GF-D8 (cell line): Measurements from ENCODE around the gene TRIM67.

ENCODE experiments used
- DNase-seq: peaks from one replicate; lab custom pipeline; 2025; lab: John Stamatoyannopoulos, UW

The TRIM67 gene

DNA sequence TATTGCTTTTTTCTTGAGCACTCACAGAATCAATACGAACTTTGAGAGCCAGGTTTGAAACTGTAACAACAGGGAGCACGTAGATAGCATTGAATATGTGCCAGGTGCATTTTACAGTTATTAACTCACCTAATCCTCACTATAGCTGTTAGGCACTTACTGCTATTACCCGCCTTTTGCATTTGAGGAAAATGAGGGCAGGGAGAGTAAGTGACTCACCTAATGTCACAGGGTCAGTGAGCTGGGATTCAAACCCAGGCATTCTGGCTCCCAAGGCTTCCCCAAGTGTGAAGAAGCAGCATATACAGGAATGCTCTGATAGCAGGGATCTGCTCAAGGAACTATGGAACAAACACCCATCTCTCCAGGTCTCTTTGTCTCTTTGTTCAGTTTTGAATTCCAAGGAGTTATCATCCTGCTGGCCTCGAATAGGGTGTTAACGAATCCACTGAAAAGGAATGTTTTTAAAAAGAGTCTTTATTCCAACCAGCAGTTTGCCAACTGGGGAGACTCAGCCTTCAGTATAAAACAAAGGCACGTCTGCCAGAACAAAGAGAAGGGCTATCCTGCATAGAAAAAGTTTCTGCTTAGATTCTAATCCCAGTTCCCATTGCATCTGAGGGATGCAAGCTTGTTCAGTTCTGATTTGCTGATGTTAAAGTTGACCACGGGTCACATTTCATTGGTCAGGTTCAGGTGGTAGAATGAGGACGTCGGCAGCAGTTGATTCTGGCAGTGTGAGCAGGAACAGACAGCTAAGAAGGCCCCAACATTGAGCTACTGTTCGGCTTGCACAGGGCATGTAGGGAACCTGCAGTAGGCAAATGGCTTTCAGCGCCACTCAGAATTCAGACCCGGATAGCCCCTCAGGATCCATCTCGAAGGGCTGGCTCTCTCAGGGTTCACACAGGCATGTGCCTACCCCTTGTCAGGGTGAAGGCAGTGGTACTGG lies 22.1 kb downstream of the TRIM67 start:
- DNase-seq = no peak

DNA sequence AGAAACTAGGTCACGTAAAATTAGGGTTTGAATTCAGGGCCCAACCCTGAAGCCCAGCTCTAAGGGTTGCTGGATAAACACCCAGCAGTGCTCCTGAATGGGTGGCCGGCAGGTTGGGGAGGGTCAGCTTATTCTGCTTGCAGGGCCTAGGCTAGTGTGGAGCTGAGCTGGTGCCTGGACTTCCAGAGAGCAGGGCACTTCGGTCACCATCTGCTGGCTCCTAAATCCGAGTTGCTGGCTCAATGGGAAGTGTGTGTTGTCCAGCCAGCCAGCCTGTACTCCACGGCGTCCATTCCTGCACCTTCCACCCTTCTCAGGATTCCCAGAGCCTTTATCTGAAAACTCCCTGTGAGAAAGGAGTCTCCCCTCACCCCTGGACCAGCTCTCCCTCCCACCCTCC lies 23.0 kb downstream of the TRIM67 start:
- DNase-seq = no peak

DNA sequence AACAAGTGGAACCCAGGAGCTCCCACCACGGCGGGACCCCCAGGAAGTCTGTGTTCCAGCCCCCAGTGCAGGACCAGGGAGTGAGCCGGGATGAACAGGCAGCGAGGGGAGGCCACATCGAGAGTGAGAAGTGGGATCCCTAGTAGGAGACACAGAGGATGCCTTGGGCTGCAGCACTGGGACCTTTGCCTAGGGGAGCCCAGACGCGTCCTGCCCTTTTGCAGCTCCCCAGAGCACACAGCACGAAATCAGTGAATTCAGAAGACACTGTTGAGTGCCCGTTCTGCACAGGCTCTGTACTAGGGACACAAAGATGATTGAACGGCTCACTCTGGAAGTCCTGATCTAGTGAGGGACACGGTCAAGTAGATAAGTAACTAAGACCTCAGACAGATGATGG lies 23.5 kb downstream of the TRIM67 start:
- DNase-seq = no peak

DNA sequence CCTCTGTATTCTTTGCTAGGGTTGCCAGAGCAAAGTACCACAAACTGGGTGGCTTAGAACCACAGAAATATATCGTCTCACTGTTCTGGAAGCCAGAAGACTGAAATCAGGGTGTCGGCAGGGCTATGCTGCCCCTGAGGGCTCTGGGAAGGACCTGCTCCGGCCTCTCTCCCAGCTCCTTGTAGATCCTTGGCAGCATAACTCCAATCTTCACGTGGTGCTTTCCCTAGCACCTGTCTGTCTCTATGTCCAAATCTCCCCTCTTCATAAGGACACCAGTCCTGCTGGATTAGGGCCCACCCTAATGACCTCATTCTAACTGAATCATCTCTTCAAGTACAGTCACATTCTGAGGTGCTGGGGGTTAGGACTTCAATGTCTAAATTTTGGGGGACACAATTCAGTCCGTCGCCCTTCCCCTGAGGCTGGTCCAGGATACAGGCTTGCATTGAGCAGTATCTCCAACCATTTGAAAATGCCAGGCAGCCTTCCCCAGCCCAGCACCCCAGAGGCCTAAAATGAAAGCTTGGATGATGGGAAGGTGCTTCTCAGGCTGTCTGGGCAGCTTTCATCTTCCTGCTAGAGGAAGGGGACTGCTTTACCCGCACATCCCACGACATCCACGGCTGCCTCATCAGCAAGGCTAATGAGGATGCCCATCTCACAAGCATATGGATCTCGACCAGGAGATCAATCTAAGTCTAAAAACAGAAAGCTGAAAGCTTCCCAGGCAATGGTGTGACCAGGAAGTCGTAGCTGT lies 24.7 kb downstream of the TRIM67 start:
- no peak for DNase-seq

DNA sequence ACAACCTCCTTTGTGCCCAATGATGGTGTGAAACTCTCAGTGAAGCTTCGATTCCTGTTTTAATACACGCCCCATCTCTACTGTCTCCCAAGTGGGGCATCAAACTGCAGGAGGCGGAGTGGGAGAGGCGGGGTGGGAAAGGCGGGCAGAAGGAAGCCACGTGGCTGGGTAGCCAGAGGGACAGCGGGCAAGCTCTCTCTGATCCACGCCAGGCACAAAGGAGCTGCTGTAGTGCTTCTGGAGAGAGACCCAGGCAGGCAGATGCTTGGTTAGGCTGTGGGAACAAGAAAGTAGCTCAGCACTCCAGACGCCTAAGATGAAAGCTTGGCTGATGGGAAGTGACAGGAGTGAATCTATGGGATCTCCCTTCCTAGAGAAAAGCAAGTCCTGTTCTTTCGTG lies 25.7 kb downstream of the TRIM67 start:
- no peak for DNase-seq

DNA sequence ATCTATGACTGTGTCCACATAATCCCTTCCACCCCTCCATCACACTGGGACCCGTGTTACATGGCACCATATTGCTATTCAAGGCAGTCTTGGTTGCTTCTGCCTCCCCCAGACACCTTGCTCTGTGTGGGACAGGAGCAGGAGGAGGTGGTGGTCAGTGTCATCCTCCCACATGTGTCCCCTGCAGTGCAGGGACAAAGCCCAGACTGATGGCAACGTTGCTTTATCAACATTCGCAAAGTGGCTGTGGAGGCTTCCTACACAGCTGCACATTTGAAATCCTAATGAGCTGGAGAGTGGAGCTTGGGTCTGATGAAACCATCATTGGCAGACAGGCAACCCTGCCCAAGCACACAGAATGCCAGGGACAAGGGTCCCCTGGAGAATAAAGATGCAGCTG lies 26.2 kb downstream of the TRIM67 start:
- no peak for DNase-seq

DNA sequence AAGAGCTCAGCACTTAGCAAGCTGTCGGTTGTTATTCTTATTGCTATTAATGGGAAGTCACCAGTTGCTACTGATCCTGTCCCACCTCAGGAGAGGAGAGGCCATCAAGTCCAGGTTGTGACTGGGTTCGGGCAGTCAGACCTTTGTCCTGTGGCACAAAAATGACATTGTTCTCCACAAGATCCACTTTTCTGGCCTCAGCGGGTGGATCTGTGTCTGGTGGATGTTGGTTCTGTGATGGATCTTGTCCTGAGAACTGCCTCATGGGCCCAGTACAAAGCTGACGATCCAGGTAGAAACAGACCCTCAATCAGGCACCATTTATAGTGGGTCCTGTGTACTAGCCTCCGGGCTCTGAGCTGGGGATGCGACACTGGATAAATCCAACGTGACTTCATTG lies 26.9 kb downstream of the TRIM67 start:
- no peak for DNase-seq

DNA sequence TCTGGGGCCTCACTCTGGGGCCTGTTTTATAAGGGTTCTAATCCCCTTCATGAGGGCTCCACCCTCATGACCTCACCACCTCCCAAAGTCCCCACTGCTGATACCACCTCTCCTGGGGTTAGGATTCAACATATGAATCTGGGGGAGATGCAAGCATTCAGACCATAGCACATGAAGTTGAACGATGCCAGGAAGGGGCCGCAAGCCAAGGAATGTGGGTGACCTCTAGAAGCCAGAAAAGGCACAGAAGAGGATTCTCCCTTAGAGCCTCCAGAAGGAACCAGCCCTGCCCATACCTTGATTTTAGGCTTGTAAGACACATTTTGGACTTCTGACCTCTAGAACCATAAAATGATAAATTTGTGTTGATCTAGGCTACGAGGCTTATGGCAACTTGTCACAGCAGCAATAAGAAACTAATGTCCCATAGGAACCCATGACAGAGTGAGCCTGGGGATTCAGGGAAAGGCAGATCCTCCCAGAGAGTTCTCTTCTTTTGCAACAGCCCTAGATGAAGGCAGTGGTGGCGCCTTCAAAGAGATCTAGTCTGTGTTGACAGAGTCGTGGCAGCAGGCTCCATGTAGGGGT lies 27.9 kb downstream of the TRIM67 start:
- no peak for DNase-seq

DNA sequence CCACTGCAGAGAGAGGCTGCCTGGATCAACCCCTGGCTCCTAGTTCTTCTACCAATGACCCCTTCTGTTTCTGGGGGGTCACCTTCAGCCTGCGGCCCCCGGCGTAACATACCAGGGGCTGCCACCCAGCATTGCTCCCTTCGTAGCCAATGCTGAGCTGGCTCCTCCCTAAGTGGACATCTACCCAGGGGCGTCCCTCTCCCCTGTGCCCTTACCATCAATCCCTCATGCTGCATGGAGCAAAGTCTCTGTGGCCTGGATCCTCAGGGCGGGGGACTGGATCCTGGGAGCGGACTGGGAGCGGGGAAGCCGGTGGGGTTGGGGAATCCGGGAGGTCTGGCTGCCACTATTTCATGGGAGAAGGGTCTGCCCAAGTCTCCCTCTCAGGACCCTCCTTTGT lies 28.6 kb downstream of the TRIM67 start:
- DNase-seq = no peak

DNA sequence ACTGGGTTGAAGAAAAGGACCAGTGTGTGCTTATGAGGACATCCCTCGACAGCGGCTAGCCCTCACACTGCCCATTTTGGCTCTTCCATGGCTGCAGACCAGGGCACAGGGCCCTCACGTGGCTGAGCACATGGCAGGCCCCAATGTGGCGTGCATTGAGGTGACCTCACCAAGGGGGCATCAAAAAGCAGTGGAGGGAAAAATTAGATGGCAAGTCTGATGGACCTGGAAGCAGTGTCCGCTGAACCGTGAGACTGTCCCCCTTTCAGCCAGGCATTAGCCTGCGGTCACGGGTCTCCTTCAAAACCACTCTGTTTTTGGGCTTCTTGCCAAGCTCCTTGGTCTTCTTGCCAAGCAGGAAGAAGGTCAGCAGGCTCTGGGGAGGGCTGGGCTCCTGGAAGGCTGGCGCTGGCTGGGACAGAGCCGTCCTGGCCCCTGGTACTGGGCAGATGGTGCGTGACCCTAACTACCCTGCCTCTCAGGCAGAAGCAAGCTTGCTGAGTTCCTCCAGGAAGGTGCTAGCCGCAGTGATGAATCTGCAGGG lies 30.8 kb downstream of the TRIM67 start:
- no peak for DNase-seq

DNA sequence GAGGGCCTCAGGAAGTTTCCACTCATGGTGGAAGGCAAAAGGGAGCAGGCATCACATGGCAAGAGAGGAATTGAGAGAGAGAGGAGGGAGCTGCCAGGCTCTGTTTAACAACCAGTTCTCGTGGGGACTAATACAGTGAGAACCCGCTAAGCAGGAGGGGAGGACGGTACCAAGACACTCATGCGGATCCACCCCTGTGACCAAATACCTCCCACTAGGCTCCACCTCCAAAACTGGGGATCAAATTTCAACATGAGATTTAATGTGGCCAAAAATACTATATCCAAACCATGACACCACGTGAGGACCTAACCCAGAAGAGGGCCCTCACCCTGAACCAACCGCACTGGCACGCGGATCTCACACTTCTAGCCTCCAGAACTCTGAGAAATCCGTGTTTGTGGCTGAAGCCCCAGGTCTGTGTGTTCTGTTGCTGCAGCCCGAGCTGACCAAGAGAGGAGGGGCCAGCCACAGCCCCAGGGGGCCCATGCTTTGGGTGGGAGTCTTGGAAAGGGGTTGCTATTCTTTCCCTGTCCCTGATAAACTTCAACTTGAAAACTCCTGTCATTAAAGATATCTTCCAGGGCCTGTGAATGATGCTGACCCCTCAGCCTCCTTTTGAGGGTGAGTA lies 32.0 kb downstream of the TRIM67 start:
- no peak for DNase-seq

DNA sequence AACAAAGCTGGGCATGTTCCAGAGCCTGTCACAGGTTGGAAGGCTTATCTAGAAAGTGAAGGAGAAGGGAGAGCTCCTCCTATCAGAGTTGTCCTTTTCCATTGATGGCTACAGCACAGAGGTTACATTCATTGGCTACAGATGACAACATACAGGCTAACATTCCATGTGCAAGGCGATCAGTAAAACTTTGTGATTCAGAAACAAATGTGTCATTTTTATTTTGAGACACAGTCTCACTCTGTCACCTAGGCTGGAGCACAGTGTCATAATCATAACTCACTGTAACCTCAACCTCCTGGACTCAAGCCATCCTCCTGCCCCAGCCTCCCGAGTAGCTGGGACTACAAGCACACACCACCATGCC lies 32.6 kb downstream of the TRIM67 start:
- DNase-seq = no peak

DNA sequence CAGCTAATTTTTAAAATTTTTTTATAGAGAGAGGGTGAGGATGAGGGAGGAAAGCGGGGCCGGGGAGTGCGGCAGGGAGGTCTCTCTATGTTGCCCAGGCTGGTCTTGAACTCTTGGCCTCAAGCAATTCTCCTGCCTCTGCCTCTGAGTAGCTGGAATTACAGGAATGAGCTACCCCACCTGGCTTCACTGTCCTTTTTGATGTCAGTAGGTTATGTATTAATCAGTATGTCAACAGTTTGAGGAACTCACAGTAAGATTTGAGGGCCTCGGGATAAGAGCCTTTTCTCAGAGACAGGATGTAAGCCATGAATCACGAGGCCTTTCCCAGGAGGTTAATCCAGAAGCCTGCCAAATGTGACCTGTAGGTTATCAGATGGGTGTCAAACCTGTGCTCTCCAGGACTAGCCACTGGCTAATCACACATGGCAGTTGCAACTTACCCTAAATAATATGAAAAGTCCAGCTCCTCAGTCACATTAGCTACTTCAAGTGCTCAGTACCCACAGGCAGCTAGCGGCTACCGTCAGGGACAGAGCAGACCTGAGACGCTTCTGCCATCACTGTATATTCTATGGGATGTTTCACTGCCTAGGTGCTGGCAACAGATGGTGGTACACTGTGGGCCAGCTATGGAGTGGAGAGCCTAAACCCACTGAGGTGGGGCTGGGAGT lies 33.1 kb downstream of the TRIM67 start:
- DNase-seq = no peak

DNA sequence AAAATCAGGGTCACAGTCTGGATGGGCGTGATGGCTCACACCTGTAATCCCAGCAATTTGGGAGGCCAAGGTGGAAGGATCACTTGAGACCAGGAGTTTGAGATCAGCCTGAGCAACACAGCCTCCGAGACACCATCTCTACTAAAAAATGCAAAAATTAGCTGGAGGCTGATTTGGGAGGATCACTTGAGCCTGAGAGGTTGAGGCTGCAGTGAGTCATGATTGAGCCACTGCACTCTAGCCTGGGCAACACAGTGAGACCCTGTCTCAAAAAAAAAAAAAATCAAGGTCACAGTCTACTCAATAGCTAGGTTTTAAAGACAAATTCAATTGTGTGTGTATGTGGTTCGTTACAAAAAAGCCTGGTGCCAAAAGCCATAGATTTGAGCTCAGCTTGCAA lies 34.4 kb downstream of the TRIM67 start:
- no peak for DNase-seq

DNA sequence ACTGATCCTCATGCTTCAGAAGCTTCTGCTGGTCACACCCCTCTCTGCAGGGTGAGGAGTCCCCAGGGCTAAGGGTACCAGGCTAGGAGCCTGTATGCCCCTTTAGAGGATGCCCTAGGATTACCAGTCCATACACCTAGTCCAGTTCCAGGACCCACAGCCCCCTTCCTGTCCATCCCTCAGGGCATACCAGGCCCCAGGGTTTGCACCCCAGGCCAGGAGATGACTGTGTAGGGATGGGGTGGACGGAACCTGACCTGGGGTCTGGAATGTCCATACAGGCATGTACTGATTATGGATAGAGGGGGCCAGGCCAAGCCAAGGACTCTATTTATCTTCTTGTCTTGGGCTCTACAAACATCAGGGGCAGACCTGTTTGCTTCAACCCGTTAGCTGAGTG lies 34.9 kb downstream of the TRIM67 start:
- no peak for DNase-seq

DNA sequence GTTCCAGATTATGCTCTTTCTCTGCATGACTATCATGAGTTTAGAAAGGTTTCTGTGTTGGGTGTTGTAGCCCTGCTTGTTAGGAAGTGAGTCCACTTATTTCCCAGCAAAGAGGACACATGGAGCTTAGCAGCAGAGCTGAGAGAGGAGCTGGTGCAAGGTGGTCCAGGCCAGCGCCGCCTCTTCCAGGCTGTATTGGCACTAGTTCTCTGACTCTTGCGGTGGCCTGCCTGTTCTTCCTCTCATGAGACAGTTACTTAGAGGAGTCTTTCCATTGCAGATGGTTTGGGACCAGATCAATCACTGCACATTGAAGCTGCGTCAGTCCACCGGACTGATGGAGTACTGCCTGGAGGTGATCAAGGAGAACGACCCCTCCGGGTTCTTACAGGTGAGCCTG lies 38.0 kb downstream of the TRIM67 start:
- DNase-seq = no peak

DNA sequence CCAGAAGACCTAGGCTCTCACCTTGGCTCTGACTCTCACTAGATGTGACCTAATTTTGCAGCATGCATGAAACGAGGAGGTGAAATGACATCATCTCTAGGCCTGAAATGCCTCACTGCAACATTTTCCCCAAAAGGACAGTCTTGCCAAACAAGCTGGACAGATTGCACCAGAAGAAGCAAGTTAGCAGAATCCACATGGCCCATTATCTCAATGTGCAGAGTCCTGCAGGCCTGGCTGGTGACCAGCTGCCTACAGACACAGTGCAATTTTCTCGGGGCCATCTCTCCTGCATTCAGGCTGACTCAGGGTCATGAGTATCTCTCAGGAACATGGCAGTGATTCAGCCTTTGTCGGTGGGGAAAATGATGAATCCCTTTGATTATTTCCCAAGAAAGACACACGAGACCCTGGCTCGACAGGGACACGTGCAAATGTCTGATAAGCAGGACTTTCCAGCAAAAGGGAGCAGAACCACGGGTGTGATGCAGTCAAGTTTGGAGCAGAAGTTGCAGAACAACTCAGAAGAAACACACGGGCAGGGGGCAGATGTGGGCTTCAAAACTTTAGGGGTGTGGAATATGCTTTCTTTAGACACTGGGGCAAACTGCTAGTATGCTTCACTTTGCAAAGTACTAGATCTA lies 38.7 kb downstream of the TRIM67 start:
- no peak for DNase-seq

DNA sequence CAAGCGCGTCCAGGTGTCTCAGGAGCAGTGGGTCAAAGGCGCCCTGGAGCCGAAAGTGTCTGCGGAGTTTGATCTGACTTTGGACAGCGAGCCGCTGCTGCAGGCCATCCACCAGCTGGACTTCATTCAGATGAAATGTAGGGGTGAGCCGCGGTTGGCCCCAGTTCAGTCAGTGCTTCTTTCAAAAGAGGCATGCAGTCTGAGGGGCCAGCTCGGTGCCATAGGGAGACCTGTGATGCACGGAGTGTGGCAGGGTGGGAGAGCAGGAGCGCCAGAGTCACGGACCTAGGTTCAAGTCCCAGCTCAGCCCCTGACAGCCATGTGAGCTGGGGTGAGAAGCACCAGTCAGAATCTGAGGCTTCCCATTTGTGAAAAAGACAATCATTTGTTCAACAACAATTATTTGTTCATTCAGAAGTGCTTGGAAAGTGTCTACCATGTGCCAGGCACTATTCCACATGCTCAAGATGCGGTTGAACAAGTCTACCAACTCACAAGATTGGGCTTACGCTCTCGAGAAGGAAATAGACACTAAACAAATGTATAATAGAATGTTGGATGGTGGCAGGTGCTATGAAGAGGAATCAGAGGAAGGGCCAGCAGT lies 39.6 kb downstream of the TRIM67 start:
- no peak for DNase-seq

DNA sequence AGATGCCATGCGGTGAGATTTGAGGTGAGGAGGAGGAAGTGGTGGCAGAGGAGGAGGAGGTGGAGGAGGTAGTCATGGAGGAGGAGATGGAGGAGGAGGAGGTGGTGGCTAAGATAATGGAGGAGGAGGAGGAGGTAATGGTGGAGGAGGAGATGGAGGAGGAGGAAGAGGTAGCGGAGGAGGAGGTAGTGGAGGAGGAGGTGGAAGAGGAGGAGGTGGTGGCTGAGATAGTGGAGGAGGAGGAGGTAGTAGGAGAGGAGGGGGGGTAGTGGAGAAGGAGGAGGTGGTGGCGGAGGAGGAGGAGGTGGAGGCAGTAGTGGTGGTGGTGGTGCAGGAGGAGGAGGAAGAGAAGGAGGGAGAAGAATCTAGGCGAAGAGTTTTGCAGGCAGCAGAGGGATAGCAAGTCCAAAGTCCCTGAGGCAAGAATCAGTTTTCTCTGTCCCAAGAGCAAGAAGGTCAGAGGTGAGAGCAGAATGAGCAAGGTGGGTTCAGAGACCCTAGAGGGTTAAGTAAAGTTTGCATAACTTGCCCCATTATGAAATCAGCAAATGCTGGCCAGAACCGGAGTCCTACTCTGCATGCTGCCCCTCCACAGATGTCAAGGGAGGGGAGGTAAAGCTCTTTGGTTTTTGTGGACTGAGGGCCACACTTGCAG lies 40.2 kb downstream of the TRIM67 start:
- no peak for DNase-seq
